GM21390 (cell line): ENCODE data around the gene DNAJC24.

ENCODE experiments used
- ATAC-seq: cut with Tn5 transposase; IDR thresholded peaks from one replicate; pipeline ENCODE4 v1.9.1; 2021; ENCODE audit not compliant: unreplicated experiment

Gene DNAJC24

GRCh38 chr11:31414338-31414737 is 44.7 kb downstream of the DNAJC24 start:
- no peak for ATAC-seq

- no peak for ATAC-seq
These were observed 45.8 kb downstream of the DNAJC24 start for GRCh38 chr11:31415435-31415834.

- ATAC-seq = no peak
These were observed 47.7 kb downstream of the DNAJC24 start for GRCh38 chr11:31417357-31417756.

- no peak for ATAC-seq
These were observed 48.2 kb downstream of the DNAJC24 start for GRCh38 chr11:31417816-31418215.

- no peak for ATAC-seq
These were observed 49.5 kb downstream of the DNAJC24 start for GRCh38 chr11:31419138-31419537.

- no peak for ATAC-seq
These were observed 50.0 kb downstream of the DNAJC24 start for GRCh38 chr11:31419669-31420068.

- no peak for ATAC-seq
These were observed 52.2 kb downstream of the DNAJC24 start for GRCh38 chr11:31421820-31422219.

GRCh38 chr11:31422703-31423102 is 53.0 kb downstream of the DNAJC24 start:
- ATAC-seq = no peak

- ATAC-seq = no peak
These were observed 55.0 kb downstream of the DNAJC24 start for GRCh38 chr11:31424652-31425051.

- ATAC-seq = no peak
These were observed 64.2 kb downstream of the DNAJC24 start for GRCh38 chr11:31433851-31434250.

- ATAC-seq = no peak
These were observed 68.2 kb downstream of the DNAJC24 start for GRCh38 chr11:31437742-31438435.

GRCh38 chr11:31441296-31441695 is 71.6 kb downstream of the DNAJC24 start:
- no peak for ATAC-seq

GRCh38 chr11:31442086-31442485 is 72.4 kb downstream of the DNAJC24 start:
- no peak for ATAC-seq

- no peak for ATAC-seq
These were observed 74.1 kb downstream of the DNAJC24 start for GRCh38 chr11:31443802-31444201.

- ATAC-seq = no peak
These were observed 76.0 kb downstream of the DNAJC24 start for GRCh38 chr11:31445621-31446020.

GRCh38 chr11:31449040-31449439 is 79.4 kb downstream of the DNAJC24 start:
- ATAC-seq = no peak

- no peak for ATAC-seq
These were observed 81.2 kb downstream of the DNAJC24 start for GRCh38 chr11:31450841-31451240.

GRCh38 chr11:31455177-31455576 is 85.5 kb downstream of the DNAJC24 start:
- no peak for ATAC-seq

GRCh38 chr11:31464436-31464835 is 94.8 kb downstream of the DNAJC24 start:
- ATAC-seq = no peak

GRCh38 chr11:31474083-31474482 is 104.4 kb downstream of the DNAJC24 start:
- no peak for ATAC-seq

GRCh38 chr11:31477528-31478222 is 108.0 kb downstream of the DNAJC24 start:
- no peak for ATAC-seq

- no peak for ATAC-seq
These were observed 108.5 kb downstream of the DNAJC24 start for GRCh38 chr11:31478223-31478590.

- ATAC-seq = no peak
These were observed 109.4 kb downstream of the DNAJC24 start for GRCh38 chr11:31479066-31479465.
